HG03439 (cell line): ENCODE results near the gene S100B.
"Not testable (repeated sequence)": the region's sequence is repeated elsewhere in the genome, so short reads cannot be mapped to it uniquely, and the experiment has no call there.

Experiments
- ATAC-seq: cut with Tn5 transposase; IDR thresholded peaks from one replicate; pipeline ENCODE4 v1.9.1; 2021; ENCODE audit warnings: mild to moderate bottlenecking, moderate library complexity; ENCODE audit not compliant: unreplicated experiment

S100B gene

GRCh38 chr21:46604329-46604974, 430 bp downstream of the S100B start:
- ATAC-seq = no peak

- ATAC-seq = no peak
Observed at GRCh38 chr21:46603228-46603627, 1.7 kb downstream of the S100B start.

- ATAC-seq = no peak
Observed at GRCh38 chr21:46600978-46601377, 3.9 kb downstream of the S100B start.

GRCh38 chr21:46600305-46600704, 4.6 kb downstream of the S100B start:
- ATAC-seq = no peak

GRCh38 chr21:46598581-46599572, 6.0 kb downstream of the S100B start:
- no peak for ATAC-seq

GRCh38 chr21:46597896-46598343, 7.0 kb downstream of the S100B start:
- no peak for ATAC-seq

GRCh38 chr21:46597031-46597430, 7.9 kb downstream of the S100B start:
- ATAC-seq = no peak

- ATAC-seq = no peak
Observed at GRCh38 chr21:46596201-46596600, 8.7 kb downstream of the S100B start.

GRCh38 chr21:46594276-46594675, 10.6 kb downstream of the S100B start:
- ATAC-seq = no peak

- ATAC-seq = no peak
Observed at GRCh38 chr21:46585191-46585953, 19.5 kb downstream of the S100B start.

- no peak for ATAC-seq
Observed at GRCh38 chr21:46581780-46582307, 23.0 kb downstream of the S100B start.

- ATAC-seq = not testable (repeated sequence)
Observed at GRCh38 chr21:46579394-46579793, 25.5 kb downstream of the S100B start.

GRCh38 chr21:46577786-46578185, 27.1 kb downstream of the S100B start:
- not testable (repeated sequence) for ATAC-seq

GRCh38 chr21:46572850-46573249, 32.0 kb downstream of the S100B start:
- ATAC-seq = no peak

- ATAC-seq = no peak
Observed at GRCh38 chr21:46570631-46571030, 34.3 kb downstream of the S100B start.

- no peak for ATAC-seq
Observed at GRCh38 chr21:46570119-46570518, 34.8 kb downstream of the S100B start.

- ATAC-seq = no peak
Observed at GRCh38 chr21:46569081-46569480, 35.8 kb downstream of the S100B start.

- ATAC-seq = no peak
Observed at GRCh38 chr21:46568562-46568961, 36.3 kb downstream of the S100B start.

- no peak for ATAC-seq
Observed at GRCh38 chr21:46567348-46567747, 37.5 kb downstream of the S100B start.

- ATAC-seq = no peak
Observed at GRCh38 chr21:46564391-46564790, 40.5 kb downstream of the S100B start.
